Heart left ventricle (tissue), 16 donors: Measurements from ENCODE around the gene NBAS. TPM values are rescaled to one million over a fixed set of nuclear protein-coding genes. Genes with fewer than 3 reads are reported as not detected.

Experiments used
- ATAC-seq, 4 donors: fragments of 200-7000 bp; cut with Tn5 transposase; one replicate each; pipeline ENCODE4 v1.9.1; 2020 to 2022; ENCODE audit warnings: moderate library complexity in 4 of 4, mild to moderate bottlenecking in 3 of 4, moderate number of reproducible peaks in 1 of 4
- DNase-seq, 5 donors: peaks; one replicate each; pipeline ENCODE4 v3.0.0-alpha.2; 2020
- H3K27ac ChIP-seq, 12 donors: fragments of 200-600 bp; sonication (generic) in 4 of 12; one replicate each; pipeline versions ENCODE4 v1.5.0 to v1.8.0; 2016 to 2022; ENCODE audit warnings: mild to moderate bottlenecking in 2 of 12
- H3K27me3 ChIP-seq, 9 donors: fragments of 200-600 bp; sonication (generic) in 2 of 9; one replicate each; pipeline versions ENCODE4 v1.5.1 to v1.8.0; 2016 to 2022; ENCODE audit warnings: mild to moderate bottlenecking in 3 of 9
- H3K36me3 ChIP-seq, 9 donors: fragments of 200-600 bp; sonication (generic) in 2 of 9; one replicate each; pipeline versions ENCODE4 v1.5.0 to v1.8.0; 2018 to 2022; ENCODE audit warnings: mild to moderate bottlenecking in 2 of 9
- H3K4me1 ChIP-seq, 12 donors: fragments of 200-600 bp; sonication (generic) in 4 of 12; one replicate each; pipeline versions ENCODE4 v1.5.0 to v1.8.0; 2016 to 2022; ENCODE audit warnings: mild to moderate bottlenecking in 3 of 12
- H3K4me3 ChIP-seq, 12 donors: fragments of 200-600 bp; sonication (generic) in 4 of 12; one replicate each; pipeline versions ENCODE4 v1.5.0 to v1.8.0; 2017 to 2022; ENCODE audit warnings: mild to moderate bottlenecking in 9 of 12, moderate library complexity in 4 of 12
- H3K9me3 ChIP-seq, 12 donors: fragments of 200-600 bp; sonication (generic) in 4 of 12; one replicate each; pipeline versions ENCODE4 v1.5.0 to v1.8.0; 2016 to 2022; ENCODE audit warnings: mild to moderate bottlenecking in 1 of 12
- CTCF ChIP-seq, 12 donors: fragments of 200-600 bp; sonication (generic) in 4 of 12; IDR thresholded peaks; one replicate each; pipeline versions ENCODE4 v1.5.0 to v1.8.0; 2018 to 2022; ENCODE audit warnings: antibody characterized with exemption in 12 of 12, mild to moderate bottlenecking in 5 of 12
- POLR2A ChIP-seq, 2 donors: fragments of 450-650 bp; IDR thresholded peaks; one replicate each; pipeline ENCODE4 v1.6.1; 2017; ENCODE audit warnings: antibody characterized with exemption in 2 of 2, mild to moderate bottlenecking in 2 of 2, moderate library complexity in 2 of 2
- WGBS, 4 donors: extraction: QIAGEN DNeasy Blood & Tissue Kit in 2 of 4; methylation state at CpG; one replicate each; pipeline versions ENCODE4 v1.1.5 to v1.1.7; 2013 to 2018; 5-methylcytosine and 5-hydroxymethylcytosine counted together
- intact Hi-C, 10 donors: fragments of 100-400 bp; cut with DNase I; formaldehyde crosslinking; loops; one replicate each; pipeline versions ENCODE4 v1.11.1 to v1.14.2; 2022
- polyA plus RNA-seq, 2 donors: library from polyadenylated mRNA; stranded (reverse); fragments of 200-250 nt; gene quantifications; one replicate each; pipeline ENCODE4 v1.2.3, GENCODE V29; 2013
- total RNA-seq, 9 donors: library from RNA; depleted of rRNA in 2 of 9; stranded (reverse); fragments of >200 nt in 2 of 9; fragmentation: NEBNext Ultra II Directional in 3 of 9; extraction: Animal tissue kit (Norgen Biotek cat#: 25700) in 3 of 9; gene quantifications; one replicate each; pipeline versions ENCODE4 v1.1.0 to v1.2.4, GENCODE V29; 2016 to 2023
- donor health status: ischemic (EF 13 %, LVEDD 7.1; RV severe dilation, severe dysfunction).
- donor health status: healthy with polysubstance abuse.
- donor health status: DM: no; HTN: yes; CAD: no.
- donor health status: DM: no; HTN: no; CAD: no.
- donor health status: ischemic (EF 25% LVEDD 6.9; RV normal size, moderate dysfunction).
- donor health status: ischemic (EF 25% LVEDD 5.7; RV mildly dilated, moderate dysfunction).
- donor health status: healthy.
- donor health status: DM: yes; HTN: yes; CAD: no.
- donor health status: ischemic (EF 35%, LVEDD 5.7; RV mildly dilated, moderate dysfunction).
- donor health status: nonischemic (EF 11% LVEDD 7.7; RV severe dilation, severe dysfunction).
- donor health status: DM: yes; HTN: yes; CAD: no.
- donor health status: PGD.
- donor health status: ischemic (EF 29% LVEDD 5.4; RV normal size, mild dysfunction).
- donor health status: nonischemic (EF 23%, LVEDD 6.1; RV moderate dilation, normal function).

The NBAS gene
- total and polyA plus RNA-seq, 11 donors, result 23.1 to 63.0 (median 50.5) TPM

- Histone ChIP-seq H3K27ac (no peak overlapping the region), H3K36me3 (peaks cover 0 to 55% (median 13%) of the 10 kb centered on the region in 9 donors), H3K4me1 (no peaks in the 10 kb centered on the region), H3K9me3 (no peaks in the 10 kb centered on the region), H3K4me3 (no peak overlapping the region), H3K27me3 (no peaks in the 10 kb centered on the region)
- intact Hi-C loops, result no loop called here
- TF ChIP-seq CTCF (IDR thresholded peaks at IDR 0.05) (no peak), POLR2A (IDR thresholded peaks at IDR 0.05) (no peak)
- DNase-seq, result peak in 2 of 5 donors; percentile 10 to 36
- 73 to 90% (median 82%) methylated on average over 8 of the region's 8 CpGs for WGBS, 4 donors
- ATAC-seq, result peak; percentile 47 to 87 (median 74)
These were observed 262.4 kb downstream of the NBAS start for GRCh38 chr2:15298770-15299169.

GRCh38 chr2:15293262-15293937, 267.7 kb downstream of the NBAS start:
- Histone ChIP-seq H3K36me3 (peaks cover 0 to 64% (median 25%) of the 10 kb centered on the region in 9 donors), H3K4me1 (no peaks in the 10 kb centered on the region), H3K4me3 (no peak overlapping the region), H3K9me3 (no peaks in the 10 kb centered on the region), H3K27me3 (no peaks in the 10 kb centered on the region), H3K27ac (no peak overlapping the region)
- no peak for ATAC-seq
- DNase-seq, result no peak
- WGBS, 4 donors, result 83 to 88% (median 85%) methylated on average over 3 of the region's 3 CpGs
- intact Hi-C loops, result no loop called here
- no peak for TF ChIP-seq CTCF (IDR thresholded peaks at IDR 0.05)

- no peaks in the 10 kb centered on the region for H3K27me3 ChIP-seq
- intact Hi-C loops, result no loop called here
- H3K27ac ChIP-seq, result no peak overlapping the region
- peak in 1 of 4 donors; percentile 31 for ATAC-seq
- no peaks in the 10 kb centered on the region for H3K9me3 ChIP-seq
- TF ChIP-seq CTCF (IDR thresholded peaks at IDR 0.05) (no peak), POLR2A (IDR thresholded peaks at IDR 0.05) (no peak)
- no peak for DNase-seq
- H3K4me1 ChIP-seq, result no peaks in the 10 kb centered on the region
- WGBS, 4 donors, result 96 to 100% (median 97%) methylated on average over 9 to 26 of the region's 26 CpGs
- peaks cover 0 to 80% (median 40%) of the 10 kb centered on the region in 9 donors for H3K36me3 ChIP-seq
- no peak overlapping the region for H3K4me3 ChIP-seq
These were observed 273.5 kb downstream of the NBAS start for GRCh38 chr2:15287447-15288184.

GRCh38 chr2:15284614-15285013, 276.5 kb downstream of the NBAS start:
- no peaks in the 10 kb centered on the region for H3K27me3 ChIP-seq
- ATAC-seq (no peak), DNase-seq (no peak)
- no peak overlapping the region for H3K4me3 ChIP-seq
- no peak overlapping the region for H3K27ac ChIP-seq
- H3K9me3 ChIP-seq, result no peaks in the 10 kb centered on the region
- no peak for TF ChIP-seq POLR2A (IDR thresholded peaks at IDR 0.05)
- TF ChIP-seq CTCF (IDR thresholded peaks at IDR 0.05), result no peak
- peaks cover 0 to 64% (median 22%) of the 10 kb centered on the region in 9 donors for H3K36me3 ChIP-seq
- 79 to 95% (median 84%) methylated on average over 1 of the region's 1 CpG for WGBS, 4 donors
- H3K4me1 ChIP-seq, result no peaks in the 10 kb centered on the region
- intact Hi-C loops, result no loop called here
